HAP-1 (cell line): ENCODE data around the gene SEMA3B.
"Not testable (repeated sequence)": the region's sequence is repeated elsewhere in the genome, so short reads cannot be mapped to it uniquely, and the experiment has no call there.

ENCODE experiments used
- DNase-seq, 2 experiments: peaks; one replicate each; pipeline ENCODE4 v3.0.0-alpha.2; 2016 to 2020; ENCODE audit warnings: low spot score in 2 of 2
- H3K27me3 ChIP-seq: fragments of 250-450 bp; sonication (Bioruptor Pico); 2 replicates; pipeline ENCODE4 v1.5.1; 2020; ENCODE audit warnings: low read depth, mild to moderate bottlenecking, moderate library complexity
- H3K36me3 ChIP-seq: fragments of 250-450 bp; sonication (Bioruptor Pico); replicated peaks from 2 replicates; pipeline ENCODE4 v1.5.1; 2020; ENCODE audit warnings: mild to moderate bottlenecking
- H3K4me1 ChIP-seq: fragments of 250-450 bp; sonication (Bioruptor Pico); 2 replicates; pipeline ENCODE4 v1.5.1; 2020; ENCODE audit warnings: mild to moderate bottlenecking
- H3K4me3 ChIP-seq: fragments of 250-450 bp; sonication (Bioruptor Pico); 2 replicates; pipeline ENCODE4 v1.5.1; 2020; ENCODE audit warnings: mild to moderate bottlenecking, moderate library complexity
- H3K9me3 ChIP-seq: fragments of 250-450 bp; sonication (Bioruptor Pico); 2 replicates; pipeline ENCODE4 v1.5.1; 2020; ENCODE audit warnings: mild to moderate bottlenecking, moderate library complexity
- in situ Hi-C: fragments of 300-500 bp; cut with MboI; formaldehyde crosslinking; loops from 3 replicates; pipeline ENCODE4 v1.14.3; 2020; ENCODE audit warnings: low sequenced_read_pairs, inconsistent platforms, mixed read lengths

Gene SEMA3B

GRCh38 chr3:50275141-50275995 is 6.4 kb downstream of the SEMA3B start:
- no peaks in the 10 kb centered on the region; the same call in 1 of the 2 replicates for H3K4me1 ChIP-seq
- no peaks in the 10 kb centered on the region for H3K36me3 ChIP-seq
- H3K4me3 ChIP-seq = no peak overlapping the region
- no peaks in the 10 kb centered on the region for H3K27me3 ChIP-seq
- H3K9me3 ChIP-seq = no peaks in the 10 kb centered on the region
- in situ Hi-C loops = no loop called here
- no peak for DNase-seq

DNA sequence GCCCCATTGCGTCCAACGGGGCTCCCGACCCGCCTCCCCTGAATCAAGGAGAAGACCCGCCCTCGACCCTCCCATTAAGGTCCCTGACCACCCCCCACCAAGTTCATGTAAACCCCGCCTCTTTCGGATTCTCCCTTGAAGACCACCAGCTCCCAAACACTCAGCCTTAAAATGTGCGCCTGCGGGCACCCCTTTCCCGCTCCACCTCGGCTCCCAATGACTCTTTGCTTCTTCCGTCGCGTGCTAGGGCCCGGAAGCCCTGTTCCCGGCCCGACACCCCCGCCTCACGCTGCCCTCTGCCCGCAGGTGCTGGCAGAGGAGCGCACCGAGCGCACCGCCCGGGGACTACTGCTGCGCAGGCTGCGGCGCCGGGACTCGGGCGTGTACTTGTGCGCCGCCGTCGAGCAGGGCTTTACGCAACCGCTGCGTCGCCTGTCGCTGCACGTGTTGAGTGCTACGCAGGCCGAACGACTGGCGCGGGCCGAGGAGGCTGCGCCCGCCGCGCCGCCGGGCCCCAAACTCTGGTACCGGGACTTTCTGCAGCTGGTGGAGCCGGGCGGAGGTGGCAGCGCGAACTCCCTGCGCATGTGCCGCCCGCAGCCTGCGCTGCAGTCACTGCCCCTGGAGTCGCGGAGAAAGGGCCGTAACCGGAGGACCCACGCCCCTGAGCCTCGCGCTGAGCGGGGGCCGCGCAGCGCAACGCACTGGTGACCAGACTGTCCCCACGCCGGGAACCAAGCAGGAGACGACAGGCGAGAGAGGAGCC is 7.2 kb downstream of the SEMA3B start:
- H3K36me3 ChIP-seq = no peaks in the 10 kb centered on the region
- H3K9me3 ChIP-seq = no peaks in the 10 kb centered on the region
- no peaks in the 10 kb centered on the region for H3K27me3 ChIP-seq
- H3K4me3 ChIP-seq = no peak overlapping the region
- DNase-seq = no peak
- H3K4me1 ChIP-seq = no peaks in the 10 kb centered on the region; the same call in 1 of the 2 replicates
- in situ Hi-C loops = no loop called here

DNA sequence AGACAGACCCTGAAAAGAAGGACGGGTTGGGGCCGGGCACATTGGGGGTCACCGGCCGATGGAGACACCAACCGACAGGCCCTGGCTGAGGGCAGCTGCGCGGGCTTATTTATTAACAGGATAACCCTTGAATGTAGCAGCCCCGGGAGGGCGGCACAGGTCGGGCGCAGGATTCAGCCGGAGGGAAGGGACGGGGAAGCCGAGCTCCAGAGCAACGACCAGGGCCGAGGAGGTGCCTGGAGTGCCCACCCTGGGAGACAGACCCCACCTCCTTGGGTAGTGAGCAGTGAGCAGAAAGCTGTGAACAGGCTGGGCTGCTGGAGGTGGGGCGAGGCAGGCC is 7.8 kb downstream of the SEMA3B start:
- H3K4me1 ChIP-seq = no peaks in the 10 kb centered on the region; the same call in 1 of the 2 replicates
- DNase-seq = no peak
- no peaks in the 10 kb centered on the region for H3K36me3 ChIP-seq
- no peak overlapping the region for H3K4me3 ChIP-seq
- no peaks in the 10 kb centered on the region for H3K27me3 ChIP-seq
- in situ Hi-C loops = no loop called here
- H3K9me3 ChIP-seq = no peaks in the 10 kb centered on the region

- H3K4me3 ChIP-seq = no peak overlapping the region
- H3K4me1 ChIP-seq = no peaks in the 10 kb centered on the region; the same call in 1 of the 2 replicates
- DNase-seq = no peak
- H3K36me3 ChIP-seq = no peaks in the 10 kb centered on the region
- H3K27me3 ChIP-seq = no peaks in the 10 kb centered on the region
- in situ Hi-C loops = no loop called here
- no peaks in the 10 kb centered on the region for H3K9me3 ChIP-seq
Measured at GRCh38 chr3:50278123-50278879, 9.4 kb downstream of the SEMA3B start.

DNA sequence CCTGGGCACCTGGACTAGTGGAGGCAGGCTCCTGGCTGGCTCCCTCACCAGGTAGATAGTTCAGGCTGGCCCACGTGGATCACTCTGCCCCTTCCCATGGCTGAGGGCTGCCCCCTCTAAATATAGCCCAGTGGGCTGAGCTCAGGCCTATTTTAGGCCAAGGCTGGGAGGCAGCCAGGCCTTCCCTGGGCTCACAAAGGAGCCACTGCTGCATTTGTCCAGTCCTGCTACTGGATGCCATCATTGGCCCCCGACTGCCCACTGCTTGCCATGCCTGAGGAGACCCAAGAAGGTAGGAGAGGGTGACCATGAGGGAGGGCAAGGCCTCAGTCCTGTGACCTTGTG is 9.9 kb downstream of the SEMA3B start, which contains the start of gene LSMEM2:
Gene LSMEM2, plus strand, starts transcription at position 208 of the 345 bp plus-strand sequence. Its CDS starts 27 bp downstream, at position 235.
- Histone ChIP-seq H3K9me3 (no peaks in the 10 kb centered on the region), H3K4me1 (no peaks in the 10 kb centered on the region; the same call in 1 of the 2 replicates), H3K4me3 (no peak within 1 kb of the TSS), H3K36me3 (no peaks in the 10 kb centered on the region), H3K27me3 (no peaks in the 10 kb centered on the region)
- in situ Hi-C loops = no loop called here
- DNase-seq = no peak

DNA sequence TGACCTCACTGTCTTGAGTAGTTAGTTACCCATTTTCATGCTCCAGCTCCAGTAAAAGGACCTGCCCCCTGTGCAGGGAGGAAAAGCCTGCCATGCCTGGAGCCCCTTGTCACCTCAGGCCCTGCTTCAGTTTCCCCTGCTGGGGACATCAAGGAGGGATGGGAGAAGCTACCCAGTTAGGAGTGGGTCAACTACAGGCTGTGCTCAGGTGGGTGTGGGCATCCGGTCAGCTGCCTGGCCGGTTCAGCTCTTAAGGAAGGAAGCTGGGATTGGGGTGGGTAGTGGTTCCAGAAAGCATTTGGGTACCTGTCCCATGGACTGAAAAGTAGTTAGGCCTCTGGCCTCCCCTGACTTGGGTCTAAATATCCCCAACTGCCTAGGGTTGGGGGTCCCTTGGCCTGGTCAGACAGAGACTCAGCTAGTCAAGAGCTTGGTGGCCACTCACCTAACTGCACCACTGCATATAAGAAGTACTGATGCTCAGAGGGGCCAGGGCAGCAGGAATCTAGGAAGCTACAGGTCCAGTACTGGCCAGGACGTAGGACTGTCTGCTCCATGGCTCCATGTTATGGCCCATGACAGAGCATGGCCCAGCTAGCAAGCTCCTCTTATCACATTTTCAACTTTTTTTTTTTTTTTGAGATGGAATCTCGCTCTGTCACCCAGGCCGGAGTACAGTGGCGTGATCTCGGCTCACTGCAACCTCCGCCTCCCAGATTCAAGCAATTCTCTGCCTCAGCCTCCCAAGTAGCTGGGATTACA is 10.5 kb downstream of the SEMA3B start:
- Histone ChIP-seq H3K27me3 (no peaks in the 10 kb centered on the region), H3K4me3 (no peak overlapping the region), H3K4me1 (no peaks in the 10 kb centered on the region), H3K36me3 (no peaks in the 10 kb centered on the region), H3K9me3 (no peaks in the 10 kb centered on the region)
- no peak for DNase-seq
- in situ Hi-C loops = no loop called here

DNA sequence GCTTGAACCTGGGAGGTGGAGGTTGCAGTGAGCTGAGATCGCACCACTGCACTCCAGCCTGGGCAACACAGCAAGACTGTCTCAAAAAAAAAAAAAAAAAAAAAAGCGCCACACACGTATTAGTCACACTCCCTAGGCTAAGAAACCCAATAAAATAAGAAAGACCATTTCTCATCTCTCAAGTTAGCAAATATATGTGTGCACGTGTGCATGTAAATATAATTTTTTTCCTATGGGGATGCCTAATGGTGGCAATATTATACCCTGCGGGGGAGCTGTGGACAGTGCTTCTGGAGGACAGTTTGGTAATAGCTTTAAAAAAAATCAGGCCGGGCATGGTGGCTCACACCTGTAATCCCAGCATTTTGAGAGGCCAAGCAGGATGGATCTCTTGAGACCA is 15.2 kb downstream of the SEMA3B start:
- DNase-seq, H3K4me1 ChIP-seq, H3K27me3 ChIP-seq, H3K4me3 ChIP-seq, in situ Hi-C loops, H3K9me3 ChIP-seq: not testable (repeated sequence)
- H3K36me3 ChIP-seq = peaks cover 33% of the 10 kb centered on the region

DNA sequence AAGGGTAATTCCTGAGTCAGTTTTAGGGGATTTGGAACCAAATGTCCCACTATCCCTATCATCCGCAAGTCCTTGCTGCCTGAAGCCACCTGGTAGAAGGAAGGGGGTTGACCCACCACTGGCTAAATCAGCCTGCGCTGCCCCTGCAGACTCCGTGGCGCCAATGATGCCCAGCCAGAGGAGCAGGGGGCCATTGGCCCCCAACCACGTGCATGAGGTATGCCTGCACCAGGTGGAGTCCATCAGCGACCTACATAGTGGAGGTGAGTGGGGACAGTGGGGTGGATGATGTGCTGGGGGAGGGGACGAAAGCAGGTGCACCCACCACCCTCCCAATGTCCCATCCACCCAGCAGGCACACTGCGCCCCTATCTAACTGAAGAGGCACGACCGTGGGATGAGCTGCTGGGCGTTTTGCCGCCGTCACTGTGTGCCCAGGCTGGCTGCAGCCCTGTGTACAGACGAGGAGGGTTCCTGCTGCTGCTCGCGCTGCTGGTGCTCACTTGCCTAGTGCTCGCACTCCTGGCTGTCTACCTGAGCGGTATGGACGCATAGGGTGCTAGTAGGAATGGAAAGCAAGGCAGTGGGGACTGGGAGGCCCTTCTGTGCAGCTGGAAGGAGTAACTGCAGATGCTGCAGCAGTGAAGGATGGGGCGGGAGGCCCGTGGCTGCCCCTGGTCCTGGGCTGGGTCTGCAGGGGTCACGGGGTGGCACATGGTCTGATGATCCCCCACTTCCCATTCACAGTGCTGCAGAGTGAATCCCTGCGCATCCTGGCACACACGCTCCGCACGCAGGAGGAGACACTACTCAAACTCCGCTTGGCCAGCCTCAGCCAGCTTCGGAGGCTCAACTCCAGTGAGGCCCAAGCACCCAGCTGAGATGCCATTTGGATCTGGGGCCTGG is 17.6 kb downstream of the SEMA3B start:
- in situ Hi-C loops = no loop called here
- no peak overlapping the region for H3K4me3 ChIP-seq
- peaks cover 48% of the 10 kb centered on the region for H3K36me3 ChIP-seq
- no peaks in the 10 kb centered on the region for H3K4me1 ChIP-seq
- no peaks in the 10 kb centered on the region for H3K27me3 ChIP-seq
- DNase-seq = no peak
- no peaks in the 10 kb centered on the region for H3K9me3 ChIP-seq

- in situ Hi-C loops = no loop called here
- Histone ChIP-seq H3K27me3 (no peaks in the 10 kb centered on the region), H3K36me3 (peaks cover 52% of the 10 kb centered on the region), H3K4me1 (no peaks in the 10 kb centered on the region), H3K9me3 (no peaks in the 10 kb centered on the region), H3K4me3 (no peak overlapping the region)
- no peak for DNase-seq
Measured at GRCh38 chr3:50287262-50287661, 18.3 kb downstream of the SEMA3B start.

- Histone ChIP-seq H3K36me3 (peaks cover 52% of the 10 kb centered on the region), H3K27me3 (no peaks in the 10 kb centered on the region), H3K4me1 (peaks cover 4% of the 10 kb centered on the region), H3K4me3 (no peak overlapping the region), H3K9me3 (no peaks in the 10 kb centered on the region)
- in situ Hi-C loops = no loop called here
- no peak for DNase-seq
Measured at GRCh38 chr3:50288387-50289007, 19.6 kb downstream of the SEMA3B start.

DNA sequence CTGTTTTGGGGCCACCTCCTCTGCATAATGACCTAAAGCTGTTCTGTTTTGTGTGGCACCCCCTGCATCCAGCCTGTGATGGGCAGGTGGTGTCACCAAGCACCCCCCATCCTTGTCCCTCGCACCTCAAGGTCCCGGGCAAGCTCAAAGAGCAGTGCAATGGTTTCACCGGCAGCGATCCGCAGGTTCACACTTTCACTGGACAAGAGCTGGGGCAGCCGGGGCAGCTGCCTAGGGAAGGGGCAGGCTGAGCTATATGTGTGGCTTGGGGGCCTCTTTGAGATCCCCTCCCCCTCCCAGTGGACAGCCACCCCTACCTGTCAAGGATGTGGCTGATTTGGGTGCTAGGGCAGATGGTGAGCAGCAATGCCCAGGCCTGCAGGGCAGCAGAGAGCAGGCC is 20.2 kb downstream of the SEMA3B start:
- Histone ChIP-seq H3K36me3 (peaks cover 52% of the 10 kb centered on the region), H3K4me1 (peaks cover 4% of the 10 kb centered on the region)
- DNase-seq = no peak

DNA sequence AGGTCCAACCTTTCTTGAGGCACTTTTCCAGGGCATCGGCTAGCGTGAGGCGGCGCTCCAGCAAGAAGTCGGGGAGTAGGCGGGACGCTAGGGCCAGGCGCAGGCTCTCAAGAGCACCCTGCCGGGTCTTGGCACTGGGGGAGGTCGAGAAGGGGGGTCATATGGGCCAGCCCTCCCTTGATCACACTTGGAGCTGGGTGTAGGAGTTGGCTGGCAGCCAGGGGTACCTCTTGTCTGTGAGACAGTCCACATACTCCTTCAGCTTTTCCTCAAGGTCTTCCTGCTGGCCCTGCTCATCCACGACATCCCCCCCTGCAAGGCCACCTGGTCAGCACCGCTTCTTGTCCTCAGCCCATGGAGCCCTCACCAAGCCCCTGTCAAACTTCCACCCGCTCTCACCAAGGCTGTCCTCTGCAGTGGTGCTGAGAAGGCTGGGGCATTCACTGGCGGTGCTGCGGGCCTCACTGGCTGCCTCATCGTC is 21.3 kb downstream of the SEMA3B start:
- Histone ChIP-seq H3K4me1 (peaks cover 4% of the 10 kb centered on the region), H3K9me3 (no peaks in the 10 kb centered on the region), H3K4me3 (no peak overlapping the region), H3K27me3 (no peaks in the 10 kb centered on the region), H3K36me3 (peaks cover 52% of the 10 kb centered on the region)
- in situ Hi-C loops = loop anchor here (5.0 kb wide), 1 partner anchor 37 kb away; the partner anchor contains the start of gene TUSC2
- no peak for DNase-seq

More for the DNA sequence above, 20.2 kb downstream of the SEMA3B start:
- no peaks in the 10 kb centered on the region for H3K9me3 ChIP-seq
- in situ Hi-C loops = no loop called here
- H3K4me3 ChIP-seq = no peak overlapping the region
- no peaks in the 10 kb centered on the region for H3K27me3 ChIP-seq
